Measurements from ENCODE around the gene ASB2. TPM values are rescaled to one million over a fixed set of nuclear protein-coding genes. Genes with fewer than 3 reads are reported as not detected.
A peak's percentile ranks its signal among the peaks of the same experiment; 100 is the strongest.

Gene ASB2
- total and polyA plus RNA-seq, 2 of the 4 experiments (the other 2 are of a cell fraction) = 0.54 to 0.77 TPM

DNA sequence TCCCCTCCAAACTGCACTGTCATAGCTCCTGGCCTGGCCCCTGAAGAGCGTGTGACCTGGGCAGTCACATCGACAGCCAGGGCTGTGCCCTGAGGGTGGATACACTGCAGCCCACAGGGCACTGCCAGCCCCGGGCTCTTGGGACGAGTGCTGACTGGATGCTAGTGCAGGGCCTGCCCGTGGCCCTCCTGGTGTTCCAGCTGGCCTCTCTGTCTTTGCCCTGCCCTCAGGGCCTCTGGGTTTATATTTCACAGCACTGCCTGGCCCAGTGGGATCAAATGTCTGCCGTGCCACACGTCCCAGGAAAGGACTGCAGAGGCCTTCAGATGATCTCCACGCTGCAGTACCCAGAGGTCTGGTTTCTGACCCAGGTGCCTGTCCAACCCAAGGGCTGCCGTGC lies 10.6 kb upstream of the ASB2 start:
- no peak overlapping the region for H4K5ac ChIP-seq (ENCODE audit: low read depth, low read length)
- H4K8ac ChIP-seq (ENCODE audit: low read depth in 2 of 2, low read length in 2 of 2) = no peak overlapping the region
- no peaks in the 10 kb centered on the region for H3K36me3 ChIP-seq (ENCODE audit: control insufficient read depth, insufficient read depth, low read length)
- peaks cover 22% of the 10 kb centered on the region for H3K4me1 ChIP-seq (ENCODE audit: control insufficient read depth, insufficient read depth, low read length)
- no peak overlapping the region for H3K23ac ChIP-seq (ENCODE audit: low read depth, low read length)
- peak overlapping the region; percentile 65 for H2AFZ ChIP-seq (replicated peaks; ENCODE audit: low read length, poor library complexity)
- no peak for TF ChIP-seq RCOR1 (IDR thresholded peaks at IDR 0.05; ENCODE audit: insufficient replicate concordance, low read length)
- no peak for TF ChIP-seq BHLHE40 (IDR thresholded peaks at IDR 0.05; ENCODE audit: low read depth, low read length)
- TF ChIP-seq MXI1 (IDR thresholded peaks at IDR 0.05; ENCODE audit: borderline replicate concordance, low read depth, low read length) = no peak
- no peak for TF ChIP-seq FOS (IDR thresholded peaks at IDR 0.05; ENCODE audit: low read depth, low read length)
- no peak for TF ChIP-seq RFX5 (IDR thresholded peaks at IDR 0.05; ENCODE audit: low read depth, low read length)
- TF ChIP-seq CEBPB (IDR thresholded peaks at IDR 0.05; ENCODE audit: low read depth, low read length) = no peak
- no peak for TF ChIP-seq CHD1 (IDR thresholded peaks at IDR 0.05; ENCODE audit: low read depth, low read length)
- TF ChIP-seq, protein P1, sequence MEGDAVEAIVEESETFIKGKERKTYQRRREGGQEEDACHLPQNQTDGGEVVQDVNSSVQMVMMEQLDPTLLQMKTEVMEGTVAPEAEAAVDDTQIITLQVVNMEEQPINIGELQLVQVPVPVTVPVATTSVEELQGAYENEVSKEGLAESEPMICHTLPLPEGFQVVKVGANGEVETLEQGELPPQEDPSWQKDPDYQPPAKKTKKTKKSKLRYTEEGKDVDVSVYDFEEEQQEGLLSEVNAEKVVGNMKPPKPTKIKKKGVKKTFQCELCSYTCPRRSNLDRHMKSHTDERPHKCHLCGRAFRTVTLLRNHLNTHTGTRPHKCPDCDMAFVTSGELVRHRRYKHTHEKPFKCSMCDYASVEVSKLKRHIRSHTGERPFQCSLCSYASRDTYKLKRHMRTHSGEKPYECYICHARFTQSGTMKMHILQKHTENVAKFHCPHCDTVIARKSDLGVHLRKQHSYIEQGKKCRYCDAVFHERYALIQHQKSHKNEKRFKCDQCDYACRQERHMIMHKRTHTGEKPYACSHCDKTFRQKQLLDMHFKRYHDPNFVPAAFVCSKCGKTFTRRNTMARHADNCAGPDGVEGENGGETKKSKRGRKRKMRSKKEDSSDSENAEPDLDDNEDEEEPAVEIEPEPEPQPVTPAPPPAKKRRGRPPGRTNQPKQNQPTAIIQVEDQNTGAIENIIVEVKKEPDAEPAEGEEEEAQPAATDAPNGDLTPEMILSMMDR (conservative IDR thresholded peaks at IDR 0.05; ENCODE audit: low read depth, low read length) = no peak
- TF ChIP-seq, protein P2, sequence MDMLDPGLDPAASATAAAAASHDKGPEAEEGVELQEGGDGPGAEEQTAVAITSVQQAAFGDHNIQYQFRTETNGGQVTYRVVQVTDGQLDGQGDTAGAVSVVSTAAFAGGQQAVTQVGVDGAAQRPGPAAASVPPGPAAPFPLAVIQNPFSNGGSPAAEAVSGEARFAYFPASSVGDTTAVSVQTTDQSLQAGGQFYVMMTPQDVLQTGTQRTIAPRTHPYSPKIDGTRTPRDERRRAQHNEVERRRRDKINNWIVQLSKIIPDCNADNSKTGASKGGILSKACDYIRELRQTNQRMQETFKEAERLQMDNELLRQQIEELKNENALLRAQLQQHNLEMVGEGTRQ (IDR thresholded peaks at IDR 0.05; ENCODE audit: low read depth, low read length) = no peak
- TF ChIP-seq MAFK (IDR thresholded peaks at IDR 0.05; ENCODE audit: low read depth, low read length) = no peak
- no peak for TF ChIP-seq NFE2L2 (IDR thresholded peaks at IDR 0.05; ENCODE audit: low read depth, low read length)
- no peak for TF ChIP-seq RAD21 (IDR thresholded peaks at IDR 0.05; ENCODE audit: low read length)
- no peak for TF ChIP-seq MAZ (IDR thresholded peaks at IDR 0.05; ENCODE audit: borderline replicate concordance, low read depth, low read length)
- TF ChIP-seq POLR2A (IDR thresholded peaks at IDR 0.05; ENCODE audit: low read depth, low read length) = no peak
- no peak for TF ChIP-seq SMC3 (IDR thresholded peaks at IDR 0.05; ENCODE audit: low read depth, low read length)
- TF ChIP-seq, protein P3, sequence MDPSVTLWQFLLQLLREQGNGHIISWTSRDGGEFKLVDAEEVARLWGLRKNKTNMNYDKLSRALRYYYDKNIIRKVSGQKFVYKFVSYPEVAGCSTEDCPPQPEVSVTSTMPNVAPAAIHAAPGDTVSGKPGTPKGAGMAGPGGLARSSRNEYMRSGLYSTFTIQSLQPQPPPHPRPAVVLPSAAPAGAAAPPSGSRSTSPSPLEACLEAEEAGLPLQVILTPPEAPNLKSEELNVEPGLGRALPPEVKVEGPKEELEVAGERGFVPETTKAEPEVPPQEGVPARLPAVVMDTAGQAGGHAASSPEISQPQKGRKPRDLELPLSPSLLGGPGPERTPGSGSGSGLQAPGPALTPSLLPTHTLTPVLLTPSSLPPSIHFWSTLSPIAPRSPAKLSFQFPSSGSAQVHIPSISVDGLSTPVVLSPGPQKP (IDR thresholded peaks at IDR 0.05; ENCODE audit: borderline replicate concordance, low read depth, low read length) = no peak
- no peaks in the 10 kb centered on the region for H4K20me1 ChIP-seq (ENCODE audit: insufficient read depth, low read length)
- no peak for ATAC-seq (ENCODE audit: low read depth)
- peak overlapping the region; percentile 19; the same call in 1 of the 2 replicates for H2BK120ac ChIP-seq (ENCODE audit: low read depth, low read length)
- H2BK15ac ChIP-seq (ENCODE audit: low read depth, low read length) = 0 out of 3 replicates have a peak overlapping the region, but pooled peaks have one; percentile 35
- no peak overlapping the region for H3K18ac ChIP-seq (ENCODE audit: low read depth, low read length)
- H3K27ac ChIP-seq (ENCODE audit: insufficient read depth, low read length) = no peak overlapping the region
- POLR2A ChIA-PET (ENCODE audit: unreplicated experiment) = no interaction called here
- peaks cover 5% of the 10 kb centered on the region; the same call in 1 of the 2 replicates for H3K27me3 ChIP-seq (ENCODE audit: control insufficient read depth, insufficient read depth, low read length)
- no peak overlapping the region for H3K4me3 ChIP-seq (ENCODE audit: insufficient read depth, low read depth, low read length)
- DNase-seq = no peak
- no peaks in the 10 kb centered on the region for H3K79me1 ChIP-seq (ENCODE audit: low read depth in 1 of 2, low read length in 2 of 2)
- H2AK5ac ChIP-seq (ENCODE audit: low read depth, low read length) = no peak overlapping the region
- H3K9ac ChIP-seq (ENCODE audit: low read depth, low read length) = no peak overlapping the region
- no peak overlapping the region for H3K4me2 ChIP-seq (ENCODE audit: low read depth, low read length)
- peak overlapping the region; percentile 61; the same call in 1 of the 2 replicates for H4K91ac ChIP-seq (ENCODE audit: insufficient read depth, low read depth, low read length)
- no peak overlapping the region for H3K56ac ChIP-seq (ENCODE audit: extremely low read depth, insufficient read depth, low read length)
- H2BK5ac ChIP-seq (ENCODE audit: low read depth, low read length, poor library complexity, severe bottlenecking) = no peak overlapping the region
- dilution Hi-C loops (cut with HindIII; ENCODE audit: low sequenced_read_pairs, unreplicated experiment) = no loop called here
- 76% methylated on average over 6 of the region's 9 CpGs; no CpG with 5 or more reads in 1 of the 2 experiments for WGBS, 2 experiments (ENCODE audit: extremely low coverage in 2 of 2, insufficient read length in 1 of 2)
- peak overlapping the region; percentile 19; the same call in 1 of the 2 replicates for H2BK20ac ChIP-seq (ENCODE audit: low read depth, low read length)
- CTCF ChIA-PET = interaction anchor here (3.2 kb wide), 1 partner anchor 47 kb away, joined by 14 read pairs; no protein-coding TSS in a partner anchor
- no peaks in the 10 kb centered on the region for H3K9me3 ChIP-seq (ENCODE audit: control insufficient read depth, insufficient read depth, low read length)
- H3K4ac ChIP-seq (ENCODE audit: low read depth, low read length) = peak overlapping the region; percentile 30; the same call in 1 of the 2 replicates
- H3K9me1 ChIP-seq (ENCODE audit: insufficient read depth, low read length) = peaks cover 21% of the 10 kb centered on the region
- H3K14ac ChIP-seq (replicated peaks; ENCODE audit: low read depth, low read length) = no peak overlapping the region
- H2AK9ac ChIP-seq (replicated peaks; ENCODE audit: low read depth, low read length, poor library complexity) = peak overlapping the region; percentile 40
- intact Hi-C loops (cut with micrococcal nuclease) = no loop called here
- no TSS peak for BruUV-seq (replicated peaks)
- in situ Hi-C loops (cut with MboI; ENCODE audit: low sequenced_read_pairs) = no loop called here

All from IMR-90 (cell line).